ENCODE results near the gene TRPM3.

TRPM3 gene

GRCh38 chr9:70873506-70873905, 247.9 kb downstream of the TRPM3 start:
- DNase-seq (ENCODE audit: extremely low spot score), result no peak
- ChIA-PET POLR2A (no interaction called here), CTCF (no interaction called here)
- TF ChIP-seq CTCF (IDR thresholded peaks at IDR 0.05; ENCODE audit: control extremely low read depth, extremely low read depth, low read depth, missing control alignments), result no peak

- no peak for TF ChIP-seq CTCF (IDR thresholded peaks at IDR 0.05; ENCODE audit: control extremely low read depth, extremely low read depth, low read depth, missing control alignments)
- CTCF ChIA-PET, result no interaction called here
- POLR2A ChIA-PET, result no interaction called here
- DNase-seq (ENCODE audit: extremely low spot score), result no peak
Observed at GRCh38 chr9:70868661-70869652, 252.5 kb downstream of the TRPM3 start.

GRCh38 chr9:70868041-70868440, 253.4 kb downstream of the TRPM3 start:
- ChIA-PET POLR2A (no interaction called here), CTCF (interaction anchor here (0.8 kb wide), 1 partner anchor 16 kb away, joined by 3 read pairs; no protein-coding TSS in a partner anchor)
- TF ChIP-seq CTCF (IDR thresholded peaks at IDR 0.05; ENCODE audit: control extremely low read depth, extremely low read depth, low read depth, missing control alignments), result no peak
- no peak for DNase-seq (ENCODE audit: extremely low spot score)

DNA sequence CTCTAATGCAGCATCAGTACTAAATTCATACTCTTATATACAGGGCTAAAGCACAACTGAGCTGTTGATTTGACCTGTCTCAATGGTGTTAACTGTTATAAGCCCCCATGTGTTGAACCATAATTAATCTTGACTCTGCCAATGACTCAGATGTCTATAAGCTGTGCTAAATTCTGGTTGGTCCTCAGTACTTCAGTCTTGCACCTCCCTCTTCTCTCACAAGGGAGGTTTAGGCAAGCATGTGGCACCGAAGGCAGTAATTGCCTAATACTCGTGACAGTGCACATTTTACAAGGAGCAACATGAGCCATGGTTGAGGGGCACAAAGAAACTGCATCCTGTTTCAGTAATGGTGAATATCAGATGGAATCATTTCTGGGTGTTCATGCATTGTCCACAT, 255.9 kb downstream of the TRPM3 start:
- ChIA-PET CTCF (no interaction called here), POLR2A (no interaction called here)
- DNase-seq (ENCODE audit: extremely low spot score), result no peak
- TF ChIP-seq CTCF (IDR thresholded peaks at IDR 0.05; ENCODE audit: control extremely low read depth, extremely low read depth, low read depth, missing control alignments), result no peak

GRCh38 chr9:70861797-70862196, 259.6 kb downstream of the TRPM3 start:
- ChIA-PET POLR2A (no interaction called here), CTCF (interaction anchor here (0.6 kb wide), 1 partner anchor 646 kb away, joined by 3 read pairs; no protein-coding TSS in a partner anchor)
- no peak for DNase-seq (ENCODE audit: extremely low spot score)
- no peak for TF ChIP-seq CTCF (IDR thresholded peaks at IDR 0.05; ENCODE audit: control extremely low read depth, extremely low read depth, low read depth, missing control alignments)

- ChIA-PET POLR2A (no interaction called here), CTCF (interaction anchor here (0.6 kb wide), 1 partner anchor 646 kb away, joined by 3 read pairs; no protein-coding TSS in a partner anchor)
- TF ChIP-seq CTCF (IDR thresholded peaks at IDR 0.05; ENCODE audit: control extremely low read depth, extremely low read depth, low read depth, missing control alignments), result no peak
- DNase-seq (ENCODE audit: extremely low spot score), result no peak
Observed at GRCh38 chr9:70861376-70861775, 260.0 kb downstream of the TRPM3 start.
